Nephron progenitor cell (in vitro differentiated cells): Measurements from ENCODE around the gene RAB10.

ENCODE experiments used
- DNase-seq: peaks from one replicate; pipeline ENCODE4 v3.0.0; 2021
- H3K27ac Mint-ChIP-seq: 2 replicates; pipeline ENCODE4 v1.8.0; 2021; ENCODE audit warnings: mild to moderate bottlenecking, moderate library complexity, mixed read lengths
- H3K27me3 Mint-ChIP-seq: 2 replicates; pipeline ENCODE4 v1.8.0; 2021; ENCODE audit warnings: mild to moderate bottlenecking, low read depth, mixed read lengths; ENCODE audit not compliant: poor library complexity
- H3K36me3 Mint-ChIP-seq: 2 replicates; pipeline ENCODE4 v1.8.0; 2021; ENCODE audit warnings: low read depth, mixed read lengths
- H3K4me1 Mint-ChIP-seq: 2 replicates; pipeline ENCODE4 v1.8.0; 2021; ENCODE audit warnings: mixed read lengths
- H3K4me3 Mint-ChIP-seq: 2 replicates; pipeline ENCODE4 v1.8.0; 2021; ENCODE audit warnings: mild to moderate bottlenecking, moderate library complexity, mixed read lengths
- H3K9me3 Mint-ChIP-seq: 2 replicates; pipeline ENCODE4 v1.8.0; 2021; ENCODE audit warnings: mild to moderate bottlenecking, moderate library complexity, mixed read lengths
- TF ChIP-seq, protein P1 (sequence below): fragments of 200-600 bp; sonication (generic); IDR thresholded peaks from 2 replicates; pipeline ENCODE4 v1.5.0; 2021; ENCODE audit warnings: antibody characterized with exemption

RAB10 gene

DNA sequence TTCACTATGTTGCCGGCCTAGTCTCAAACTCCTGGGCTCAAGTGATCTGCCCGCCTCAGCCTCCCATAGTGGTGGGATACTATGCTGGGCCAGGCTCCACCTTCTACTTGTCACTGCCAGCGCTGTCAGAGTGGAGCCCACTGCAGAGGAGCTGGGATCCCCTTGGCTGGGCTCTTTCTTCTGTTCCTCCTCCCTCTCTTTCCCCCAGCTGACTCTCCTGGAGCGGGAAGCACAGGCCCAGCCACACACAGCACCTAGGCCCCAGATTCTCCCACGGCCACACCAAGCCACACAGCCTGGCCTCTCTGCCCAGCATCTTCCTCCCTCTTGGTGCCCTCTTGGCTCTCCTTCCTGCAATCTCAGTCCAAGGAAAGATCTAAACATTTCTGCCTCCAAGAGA is 135.3 kb downstream of the RAB10 start:
- Mint-ChIP-seq H3K27ac (no peak overlapping the region), H3K27me3 (peaks cover 40% of the 10 kb centered on the region), H3K4me3 (no peak overlapping the region), H3K9me3 (no peaks in the 10 kb centered on the region), H3K4me1 (peaks cover 18% of the 10 kb centered on the region), H3K36me3 (no peaks in the 10 kb centered on the region)
- TF ChIP-seq, protein P1, sequence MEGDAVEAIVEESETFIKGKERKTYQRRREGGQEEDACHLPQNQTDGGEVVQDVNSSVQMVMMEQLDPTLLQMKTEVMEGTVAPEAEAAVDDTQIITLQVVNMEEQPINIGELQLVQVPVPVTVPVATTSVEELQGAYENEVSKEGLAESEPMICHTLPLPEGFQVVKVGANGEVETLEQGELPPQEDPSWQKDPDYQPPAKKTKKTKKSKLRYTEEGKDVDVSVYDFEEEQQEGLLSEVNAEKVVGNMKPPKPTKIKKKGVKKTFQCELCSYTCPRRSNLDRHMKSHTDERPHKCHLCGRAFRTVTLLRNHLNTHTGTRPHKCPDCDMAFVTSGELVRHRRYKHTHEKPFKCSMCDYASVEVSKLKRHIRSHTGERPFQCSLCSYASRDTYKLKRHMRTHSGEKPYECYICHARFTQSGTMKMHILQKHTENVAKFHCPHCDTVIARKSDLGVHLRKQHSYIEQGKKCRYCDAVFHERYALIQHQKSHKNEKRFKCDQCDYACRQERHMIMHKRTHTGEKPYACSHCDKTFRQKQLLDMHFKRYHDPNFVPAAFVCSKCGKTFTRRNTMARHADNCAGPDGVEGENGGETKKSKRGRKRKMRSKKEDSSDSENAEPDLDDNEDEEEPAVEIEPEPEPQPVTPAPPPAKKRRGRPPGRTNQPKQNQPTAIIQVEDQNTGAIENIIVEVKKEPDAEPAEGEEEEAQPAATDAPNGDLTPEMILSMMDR: no peak
- no peak for DNase-seq

DNA sequence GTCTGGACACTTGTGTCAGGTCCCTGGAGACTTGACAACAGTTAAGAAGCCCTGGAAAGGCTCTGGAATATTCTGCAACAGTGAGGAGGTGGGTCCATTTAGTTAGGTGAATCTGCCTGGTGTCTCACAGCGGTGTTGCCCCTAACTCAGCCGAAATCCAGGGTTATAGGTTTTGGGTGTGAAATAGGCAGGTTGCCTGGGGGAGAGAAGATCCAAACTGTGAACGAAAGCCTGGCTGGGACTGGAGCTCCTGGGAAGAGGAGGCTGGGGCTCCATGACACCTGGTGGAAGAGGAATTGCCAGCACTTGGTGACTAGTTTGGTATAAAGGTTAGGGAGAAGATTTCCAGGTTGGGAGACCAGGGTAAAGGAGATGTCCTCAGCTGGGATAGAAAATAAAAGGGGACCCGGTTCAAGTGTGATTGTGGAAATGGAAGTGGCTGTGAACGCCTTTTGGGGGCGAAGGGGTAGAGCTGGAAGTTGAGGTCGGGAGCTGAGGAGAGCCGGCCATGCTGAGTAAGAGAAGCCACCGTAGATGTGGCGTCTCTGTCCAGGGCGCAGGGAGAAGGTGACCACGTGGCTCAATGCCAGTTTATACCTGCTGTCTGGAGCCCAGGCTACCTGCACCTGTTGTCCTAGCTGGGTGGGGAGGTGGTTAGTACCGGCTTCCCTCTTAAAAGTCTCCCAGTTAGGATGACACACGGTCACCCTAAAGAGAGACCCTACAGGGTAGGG is 136.0 kb downstream of the RAB10 start:
- Mint-ChIP-seq H3K27me3 (peaks cover 37% of the 10 kb centered on the region), H3K4me3 (no peak overlapping the region), H3K9me3 (no peaks in the 10 kb centered on the region), H3K36me3 (no peaks in the 10 kb centered on the region), H3K27ac (no peak overlapping the region), H3K4me1 (peaks cover 25% of the 10 kb centered on the region)
- TF ChIP-seq, protein P1: no peak
- DNase-seq: no peak

DNA sequence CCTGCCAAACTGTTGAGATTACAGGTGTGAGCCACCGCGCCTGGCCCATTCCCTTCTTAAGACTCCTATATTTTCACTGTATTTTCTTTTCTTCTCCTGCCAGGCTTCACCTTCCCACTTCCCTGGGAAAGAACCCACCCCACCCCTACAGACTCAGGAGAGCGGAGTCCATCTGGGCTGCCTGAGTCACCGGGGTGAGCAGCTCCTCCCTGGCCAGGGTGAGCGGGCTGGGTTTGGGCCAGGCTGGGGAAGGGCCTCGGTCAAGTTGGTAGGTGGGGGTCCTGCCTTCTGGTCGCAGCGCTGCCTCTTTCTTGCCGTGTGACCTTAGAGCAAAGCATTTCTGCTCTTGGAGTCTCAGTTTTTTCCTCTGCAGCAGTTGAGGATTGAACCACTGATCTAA is 136.9 kb downstream of the RAB10 start:
- Mint-ChIP-seq H3K27ac (no peak overlapping the region), H3K36me3 (no peaks in the 10 kb centered on the region), H3K4me3 (peak overlapping the region; percentile 15), H3K4me1 (peaks cover 34% of the 10 kb centered on the region), H3K9me3 (no peaks in the 10 kb centered on the region), H3K27me3 (peaks cover 35% of the 10 kb centered on the region)
- TF ChIP-seq, protein P1: no peak
- DNase-seq: no peak

DNA sequence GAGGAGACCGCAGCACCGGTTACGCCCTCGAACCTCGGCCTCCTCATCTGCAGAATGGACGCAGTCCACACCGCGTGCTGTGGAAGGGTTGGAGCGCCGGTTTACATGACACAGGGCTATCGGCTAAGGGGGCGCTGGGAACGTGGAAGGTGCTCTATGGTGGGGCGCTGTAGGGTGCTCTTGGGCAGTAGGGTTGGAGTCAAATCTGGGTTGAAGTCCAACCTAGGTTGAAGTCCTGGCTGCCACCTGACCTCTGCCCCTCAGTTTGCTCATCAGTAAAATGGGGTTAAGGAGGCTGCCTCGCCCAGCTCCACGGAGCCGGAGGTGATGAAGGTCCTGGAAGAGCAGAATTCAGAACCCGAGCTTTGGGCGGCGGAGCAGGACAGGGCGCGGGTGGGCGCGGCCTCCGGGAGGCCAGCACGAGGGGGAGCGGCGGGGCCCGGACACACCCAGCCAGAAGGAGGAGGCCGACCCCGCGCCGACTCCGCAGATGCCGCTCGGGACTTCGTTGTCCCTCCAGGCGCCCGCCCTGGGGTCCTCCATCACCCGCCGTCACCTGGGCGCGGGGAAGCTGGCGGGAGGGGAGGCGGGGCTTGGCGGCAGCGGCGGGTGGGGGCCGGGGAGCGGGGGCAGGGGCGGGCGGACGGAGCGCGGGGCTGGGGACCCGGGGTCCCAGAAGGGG is 138.4 kb downstream of the RAB10 start:
- Mint-ChIP-seq H3K27ac (no peak overlapping the region), H3K4me1 (peaks cover 47% of the 10 kb centered on the region), H3K36me3 (peaks cover 7% of the 10 kb centered on the region), H3K9me3 (no peaks in the 10 kb centered on the region), H3K27me3 (peaks cover 43% of the 10 kb centered on the region), H3K4me3 (peak overlapping the region; percentile 86)
- TF ChIP-seq, protein P1: no peak
- DNase-seq: peak; percentile 76

DNA sequence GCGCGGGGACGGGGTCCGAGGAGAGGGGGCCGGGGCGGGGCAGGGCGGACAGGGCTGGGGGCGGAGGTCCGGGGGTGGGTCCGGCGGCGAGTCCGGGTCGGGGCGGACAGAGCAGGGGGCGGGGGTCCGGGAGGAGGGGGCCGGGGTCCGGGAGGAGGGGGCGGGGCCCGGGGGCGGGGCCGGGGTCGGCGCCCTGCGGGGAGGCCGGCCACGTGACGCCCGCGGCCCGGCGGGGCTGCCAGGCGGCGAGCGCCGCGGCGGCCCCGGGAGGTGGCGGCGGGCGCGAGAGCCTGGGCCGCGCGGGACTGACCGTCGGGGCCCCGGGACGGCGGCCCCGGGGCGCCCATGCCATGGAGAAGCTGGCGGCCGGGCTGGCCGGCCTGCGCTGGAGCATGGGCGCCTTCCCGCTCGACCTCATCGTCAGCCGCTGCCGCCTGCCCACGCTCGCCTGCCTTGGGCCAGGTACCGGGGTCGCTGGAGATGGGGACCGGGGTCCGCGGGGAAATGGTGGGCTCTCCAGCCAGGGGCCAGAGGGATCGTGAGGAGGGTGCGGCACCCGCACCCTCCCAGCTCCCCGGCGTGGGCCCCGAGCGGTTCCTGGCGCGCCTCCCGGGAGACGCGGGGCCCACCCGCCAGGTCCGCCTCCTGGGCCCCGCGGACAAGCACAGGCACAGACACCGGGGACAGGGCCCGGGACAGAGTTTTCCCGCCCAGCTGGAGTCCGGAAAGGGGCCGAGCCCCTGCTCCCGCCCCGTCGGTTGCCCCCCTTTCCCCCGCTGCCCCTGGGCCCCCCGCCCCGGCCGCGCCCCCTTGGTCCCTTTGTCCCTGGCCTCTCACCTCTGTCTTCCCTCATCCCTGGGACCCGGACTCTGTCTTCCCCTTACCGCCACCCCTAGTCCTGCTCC is 139.2 kb downstream of the RAB10 start, which contains the start of gene GAREM2:
TSS of gene GAREM2 (plus strand) at position 218 of the 905 bp plus-strand sequence. CDS start at position 351, 133 bp downstream.
- Mint-ChIP-seq H3K27me3 (peaks cover 43% of the 10 kb centered on the region), H3K4me3 (peak within 1 kb of the TSS; percentile 86), H3K27ac (no peak within 1 kb of the TSS), H3K36me3 (peaks cover 8% of the 10 kb centered on the region), H3K9me3 (no peaks in the 10 kb centered on the region), H3K4me1 (peaks cover 47% of the 10 kb centered on the region)
- TF ChIP-seq, protein P1: no peak
- DNase-seq: peak; percentile 70
